ENCODE measurements around the gene IL17RD.

IL17RD gene

GRCh38 chr3:57158813-57159738 lies 6.1 kb downstream of the IL17RD start:
- peak; percentile 14 for DNase-seq

- no peak for DNase-seq
These were observed 6.8 kb downstream of the IL17RD start for GRCh38 chr3:57158325-57158724.

GRCh38 chr3:57157545-57157944 lies 7.6 kb downstream of the IL17RD start:
- DNase-seq = no peak

GRCh38 chr3:57155310-57155643 lies 9.9 kb downstream of the IL17RD start:
- no peak for DNase-seq

GRCh38 chr3:57154470-57155309 lies 10.5 kb downstream of the IL17RD start:
- no peak for DNase-seq

- no peak for DNase-seq
These were observed 12.7 kb downstream of the IL17RD start for GRCh38 chr3:57152151-57153143.

- no peak for DNase-seq
These were observed 13.4 kb downstream of the IL17RD start for GRCh38 chr3:57151749-57152148.

GRCh38 chr3:57151021-57151449 lies 14.1 kb downstream of the IL17RD start:
- no peak for DNase-seq

GRCh38 chr3:57150113-57150581 lies 15.0 kb downstream of the IL17RD start:
- DNase-seq = no peak

GRCh38 chr3:57147071-57147470 lies 18.1 kb downstream of the IL17RD start:
- DNase-seq = no peak

- DNase-seq = no peak
These were observed 19.3 kb downstream of the IL17RD start for GRCh38 chr3:57145852-57146251.

- DNase-seq = no peak
These were observed 20.2 kb downstream of the IL17RD start for GRCh38 chr3:57144952-57145351.

- no peak for DNase-seq
These were observed 21.2 kb downstream of the IL17RD start for GRCh38 chr3:57143886-57144459.

GRCh38 chr3:57142411-57142723 lies 22.8 kb downstream of the IL17RD start:
- DNase-seq = no peak

- no peak for DNase-seq
These were observed 23.3 kb downstream of the IL17RD start for GRCh38 chr3:57141719-57142410.

- no peak for DNase-seq
These were observed 24.3 kb downstream of the IL17RD start for GRCh38 chr3:57140894-57141293.

GRCh38 chr3:57135964-57136719 lies 29.0 kb downstream of the IL17RD start:
- DNase-seq = no peak

- DNase-seq = no peak
These were observed 32.0 kb downstream of the IL17RD start for GRCh38 chr3:57133157-57133556.

- DNase-seq = no peak
These were observed 32.5 kb downstream of the IL17RD start for GRCh38 chr3:57132674-57133073.

GRCh38 chr3:57131210-57131588 lies 34.0 kb downstream of the IL17RD start:
- DNase-seq = no peak
